ENCODE results near the gene PXT1. TPM values are rescaled to one million over a fixed set of nuclear protein-coding genes. Genes with fewer than 3 reads are reported as not detected.

Gene PXT1
- under 1 TPM; 0.22 to 0.36 TPM for total RNA-seq

- H3K27ac Mint-ChIP-seq: peak within 1 kb of the TSS; percentile 98
- H3K4me1 Mint-ChIP-seq (ENCODE audit: low read depth): peaks cover 40% of the 10 kb centered on the region
- intact Hi-C loops (cut with micrococcal nuclease): loop anchor here (10.0 kb wide), 1 partner anchor 102 kb away; the partner anchor contains the start of gene STK38
- peaks cover 16% of the 10 kb centered on the region for H3K36me3 Mint-ChIP-seq (ENCODE audit: low read depth)
- DNase-seq (peak; percentile 94), ATAC-seq (peak; percentile 83)
- TF ChIP-seq CTCF (IDR thresholded peaks at IDR 0.05): no peak
- H3K27me3 Mint-ChIP-seq: no peaks in the 10 kb centered on the region
- CTCF ChIA-PET: interaction anchor here (0.7 to 2.2 kb wide), 4 partner anchors 13 to 173 kb away, joined by 3 to 11 read pairs (median 3); no protein-coding TSS in a partner anchor
- H3K9me3 Mint-ChIP-seq: no peaks in the 10 kb centered on the region
- peak within 1 kb of the TSS; percentile 97 for H3K4me3 Mint-ChIP-seq
- POLR2A ChIA-PET: interaction anchor here (0.9 to 1.8 kb wide), 8 partner anchors 10 to 158 kb away, joined by 3 to 6 read pairs (median 4); partner anchors contain the start of genes BNIP5 and SRSF3
Measured at GRCh38 chr6:36442671-36443470, at the start of gene PXT1, which contains the start of gene KCTD20. TSS of gene PXT1 (minus strand) at chr6:36442854. CDS start at chr6:36426082, 16,772 bp downstream. TSS of gene KCTD20 (plus strand) at chr6:36443000. CDS start at chr6:36470098, 27,098 bp downstream.

- ChIA-PET CTCF (interaction anchor here (1.1 kb wide), 1 partner anchor 11 kb away, joined by 3 read pairs; no protein-coding TSS in a partner anchor), POLR2A (no interaction called here)
- Mint-ChIP-seq H3K27me3 (no peaks in the 10 kb centered on the region), H3K4me1 (ENCODE audit: low read depth) (peaks cover 19% of the 10 kb centered on the region), H3K36me3 (ENCODE audit: low read depth) (peaks cover 72% of the 10 kb centered on the region), H3K9me3 (no peaks in the 10 kb centered on the region), H3K4me3 (no peak overlapping the region), H3K27ac (peak overlapping the region; percentile 61)
- no peak for TF ChIP-seq CTCF (IDR thresholded peaks at IDR 0.05)
- intact Hi-C loops (cut with micrococcal nuclease): no loop called here
- DNase-seq (no peak), ATAC-seq (no peak)
Measured at GRCh38 chr6:36492092-36492491, 49.4 kb upstream of the PXT1 start.

GRCh38 chr6:36491378-36491965 is 48.8 kb upstream of the PXT1 start:
- no peak for ATAC-seq
- Mint-ChIP-seq H3K9me3 (no peaks in the 10 kb centered on the region), H3K4me3 (no peak overlapping the region), H3K4me1 (ENCODE audit: low read depth) (peaks cover 16% of the 10 kb centered on the region), H3K36me3 (ENCODE audit: low read depth) (peaks cover 72% of the 10 kb centered on the region), H3K27me3 (no peaks in the 10 kb centered on the region), H3K27ac (peak overlapping the region; percentile 61)
- no peak for TF ChIP-seq CTCF (IDR thresholded peaks at IDR 0.05)
- intact Hi-C loops (cut with micrococcal nuclease): no loop called here
- no peak for DNase-seq
- ChIA-PET POLR2A (no interaction called here), CTCF (no interaction called here)

GRCh38 chr6:36489426-36489825 is 46.8 kb upstream of the PXT1 start:
- ATAC-seq: no peak
- TF ChIP-seq CTCF (IDR thresholded peaks at IDR 0.05): no peak
- Mint-ChIP-seq H3K9me3 (no peaks in the 10 kb centered on the region), H3K4me3 (no peak overlapping the region), H3K4me1 (ENCODE audit: low read depth) (peaks cover 13% of the 10 kb centered on the region), H3K36me3 (ENCODE audit: low read depth) (peaks cover 70% of the 10 kb centered on the region), H3K27me3 (no peaks in the 10 kb centered on the region), H3K27ac (no peak overlapping the region)
- no peak for DNase-seq
- intact Hi-C loops (cut with micrococcal nuclease): no loop called here
- ChIA-PET CTCF (no interaction called here), POLR2A (no interaction called here)
